Measurements from ENCODE around the gene DNASE1L2. TPM values are rescaled to one million over a fixed set of nuclear protein-coding genes. Genes with fewer than 3 reads are reported as not detected.
"Not testable (repeated sequence)": the region's sequence is repeated elsewhere in the genome, so short reads cannot be mapped to it uniquely, and the experiment has no call there.

The DNASE1L2 gene
- total RNA-seq, 2 experiments from 2014 or later, result 1.5 to 2.0 TPM

GRCh38 chr16:2263026-2263425 lies 26.8 kb downstream of the DNASE1L2 start:
- CTCF ChIA-PET, result interaction anchor here (1.3 to 1.6 kb wide), 2 partner anchors 9 to 11 kb away, joined by 3 to 5 read pairs; partner anchors contain the start of gene ECI1
- H3K27ac Mint-ChIP-seq; H3K27me3 Mint-ChIP-seq; ATAC-seq; H3K4me3 Mint-ChIP-seq; DNase-seq; H3K9me3 Mint-ChIP-seq (ENCODE audit: low read depth): not testable (repeated sequence)
- peaks cover 28% of the 10 kb centered on the region for H3K4me1 Mint-ChIP-seq
- peaks cover 60% of the 10 kb centered on the region for H3K36me3 Mint-ChIP-seq

- not testable (repeated sequence) for ATAC-seq; H3K27me3 Mint-ChIP-seq; H3K9me3 Mint-ChIP-seq (ENCODE audit: low read depth)
- Mint-ChIP-seq H3K36me3 (peaks cover 40% of the 10 kb centered on the region), H3K4me1 (peaks cover 36% of the 10 kb centered on the region), H3K4me3 (peak overlapping the region; percentile 93), H3K27ac (peak overlapping the region; percentile 97)
- CTCF ChIA-PET, result interaction anchor here (0.8 kb wide), 1 partner anchor 16 kb away, joined by 4 read pairs; the partner anchor contains the start of gene ECI1
- DNase-seq, result peak; percentile 58
Measured at GRCh38 chr16:2266887-2267286, 30.6 kb downstream of the DNASE1L2 start.

- DNase-seq; H3K9me3 Mint-ChIP-seq (ENCODE audit: low read depth); CTCF ChIA-PET; H3K27me3 Mint-ChIP-seq: not testable (repeated sequence)
- H3K4me3 Mint-ChIP-seq, result peak overlapping the region; percentile 93
- H3K27ac Mint-ChIP-seq, result peak overlapping the region; percentile 97
- ATAC-seq, result peak; percentile 63
- peaks cover 34% of the 10 kb centered on the region for H3K4me1 Mint-ChIP-seq
- H3K36me3 Mint-ChIP-seq, result peaks cover 34% of the 10 kb centered on the region
Measured at GRCh38 chr16:2267505-2267912, 31.3 kb downstream of the DNASE1L2 start.

- Mint-ChIP-seq H3K9me3 (ENCODE audit: low read depth) (no peaks in the 10 kb centered on the region), H3K27me3 (no peaks in the 10 kb centered on the region), H3K4me3 (peak within 1 kb of the TSS; percentile 93), H3K4me1 (peaks cover 34% of the 10 kb centered on the region), H3K36me3 (peaks cover 28% of the 10 kb centered on the region), H3K27ac (peak within 1 kb of the TSS; percentile 97)
- peak; percentile 97 for DNase-seq
- peak; percentile 90 for ATAC-seq
- CTCF ChIA-PET, result interaction anchor here (1.2 to 1.6 kb wide), 3 partner anchors 16 to 233 kb away, joined by 3 to 8 read pairs (median 4); partner anchors contain the start of gene ECI1
Measured at GRCh38 chr16:2267913-2268666, 31.8 kb downstream of the DNASE1L2 start, which contains the start of gene RNPS1. RNPS1 (minus strand) TSS chr16:2268126; CDS start chr16:2264643, 3,483 bp downstream.

- Mint-ChIP-seq H3K36me3 (peaks cover 15% of the 10 kb centered on the region), H3K4me1 (peaks cover 24% of the 10 kb centered on the region), H3K4me3 (peak overlapping the region; percentile 93), H3K27me3 (no peaks in the 10 kb centered on the region), H3K27ac (no peak overlapping the region), H3K9me3 (ENCODE audit: low read depth) (no peaks in the 10 kb centered on the region)
- no peak for DNase-seq
- CTCF ChIA-PET, result interaction anchor here (1.0 to 1.3 kb wide), 3 partner anchors 19 to 321 kb away, joined by 3 read pairs; partner anchors contain the start of genes ABCA3 and ECI1
- no peak for ATAC-seq
Measured at GRCh38 chr16:2270070-2270462, 33.8 kb downstream of the DNASE1L2 start.

- peaks cover 11% of the 10 kb centered on the region for H3K36me3 Mint-ChIP-seq
Measured at GRCh38 chr16:2270588-2271470, 34.6 kb downstream of the DNASE1L2 start.

GRCh38 chr16:2271848-2272461 lies 35.7 kb downstream of the DNASE1L2 start:
- ATAC-seq, result no peak
- DNase-seq, result no peak
- Mint-ChIP-seq H3K27ac (no peak overlapping the region), H3K27me3 (no peaks in the 10 kb centered on the region), H3K4me3 (no peak overlapping the region), H3K36me3 (peaks cover 1% of the 10 kb centered on the region), H3K9me3 (ENCODE audit: low read depth) (no peaks in the 10 kb centered on the region), H3K4me1 (peaks cover 9% of the 10 kb centered on the region)
- CTCF ChIA-PET, result no interaction called here

More at GRCh38 chr16:2270588-2271470, 34.6 kb downstream of the DNASE1L2 start:
- H3K27me3 Mint-ChIP-seq, result no peaks in the 10 kb centered on the region
- no peak overlapping the region for H3K4me3 Mint-ChIP-seq
- H3K9me3 Mint-ChIP-seq (ENCODE audit: low read depth), result no peaks in the 10 kb centered on the region
- H3K4me1 Mint-ChIP-seq, result peaks cover 19% of the 10 kb centered on the region
- ATAC-seq, result no peak
- CTCF ChIA-PET, result interaction anchor here (1.0 kb wide), 1 partner anchor 20 kb away, joined by 3 read pairs; the partner anchor contains the start of gene ECI1
- no peak for DNase-seq
- H3K27ac Mint-ChIP-seq, result no peak overlapping the region

GRCh38 chr16:2273484-2273883 lies 37.2 kb downstream of the DNASE1L2 start:
- Mint-ChIP-seq H3K4me1 (peaks cover 8% of the 10 kb centered on the region), H3K9me3 (ENCODE audit: low read depth) (no peaks in the 10 kb centered on the region), H3K27ac (no peak overlapping the region), H3K27me3 (no peaks in the 10 kb centered on the region), H3K4me3 (no peak overlapping the region), H3K36me3 (no peaks in the 10 kb centered on the region)
- ATAC-seq (no peak), DNase-seq (no peak)
- CTCF ChIA-PET, result no interaction called here

- no peak for ATAC-seq
Measured at GRCh38 chr16:2273931-2274330, 37.7 kb downstream of the DNASE1L2 start.

GRCh38 chr16:2275476-2276367 lies 39.5 kb downstream of the DNASE1L2 start:
- Mint-ChIP-seq H3K27ac (no peak overlapping the region), H3K4me1 (no peaks in the 10 kb centered on the region), H3K36me3 (no peaks in the 10 kb centered on the region), H3K27me3 (no peaks in the 10 kb centered on the region), H3K9me3 (ENCODE audit: low read depth) (no peaks in the 10 kb centered on the region), H3K4me3 (no peak overlapping the region)
- CTCF ChIA-PET, result no interaction called here
- ATAC-seq, result no peak
- no peak for DNase-seq

More at GRCh38 chr16:2273931-2274330, 37.7 kb downstream of the DNASE1L2 start:
- H3K27me3 Mint-ChIP-seq, result no peaks in the 10 kb centered on the region
- no peak overlapping the region for H3K4me3 Mint-ChIP-seq
- H3K36me3 Mint-ChIP-seq, result no peaks in the 10 kb centered on the region
- no peak for DNase-seq
- peaks cover 8% of the 10 kb centered on the region for H3K4me1 Mint-ChIP-seq
- H3K27ac Mint-ChIP-seq, result no peak overlapping the region
- H3K9me3 Mint-ChIP-seq (ENCODE audit: low read depth), result no peaks in the 10 kb centered on the region
- CTCF ChIA-PET, result no interaction called here

- ATAC-seq, result no peak
- Mint-ChIP-seq H3K27me3 (no peaks in the 10 kb centered on the region), H3K27ac (no peak overlapping the region), H3K36me3 (no peaks in the 10 kb centered on the region), H3K4me3 (no peak overlapping the region), H3K9me3 (ENCODE audit: low read depth) (no peaks in the 10 kb centered on the region), H3K4me1 (no peaks in the 10 kb centered on the region)
- CTCF ChIA-PET, result no interaction called here
- no peak for DNase-seq
Measured at GRCh38 chr16:2276368-2277195, 40.3 kb downstream of the DNASE1L2 start.
